B cell (primary cell): ENCODE data around the gene FAM43A. TPM values are rescaled to one million over a fixed set of nuclear protein-coding genes. Genes with fewer than 3 reads are reported as not detected.

Source experiments
- ATAC-seq: fragments of 200-7000 bp; cut with Tn5 transposase; one replicate; pipeline ENCODE4 v1.10.0; 2021; ENCODE audit warnings: low read depth, mild to moderate bottlenecking, moderate number of reproducible peaks, moderate library complexity
- CTCF ChIA-PET: fragments of 350-600 bp; sonication (Branson Sonifier 250); formaldehyde crosslinking; loops from one replicate; lab custom pipeline; 2021; ENCODE audit warnings: antibody characterized with exemption, inconsistent platforms; lab: Charles Lee
- POLR2A ChIA-PET: fragments of 350-600 bp; sonication (Branson Sonifier 250); formaldehyde crosslinking; loops from one replicate; lab custom pipeline; 2021; ENCODE audit warnings: antibody characterized with exemption; lab: Charles Lee
- DNase-seq: peaks from one replicate; pipeline ENCODE4 v3.0.0; 2013
- H2AFZ ChIP-seq: 2 replicates; pipeline ENCODE4 v1.6.1; 2012; ENCODE audit warnings: mild to moderate bottlenecking, low read depth, low read length; ENCODE audit not compliant: insufficient read depth, poor library complexity, severe bottlenecking
- H3K27ac ChIP-seq, 2 donors: 1 replicate in 1 of 2; 2 replicates in 1 of 2; pipeline ENCODE4 v1.5.1; 2012 to 2013; ENCODE audit warnings: low read length in 2 of 2, mild to moderate bottlenecking in 2 of 2, moderate library complexity in 1 of 2
- H3K27me3 ChIP-seq, 4 experiments: fragments of 200-600 bp in 1 of 4; sonication (generic) in 1 of 4; replicated peaks in 1 of 4; 1 replicate in 2 of 4; 2 replicates in 2 of 4; pipeline versions ENCODE4 v1.6.1 to v1.7.0; 2013 to 2016; ENCODE audit warnings: low read length in 3 of 4, mild to moderate bottlenecking in 2 of 4, mixed read lengths in 1 of 4, moderate library complexity in 1 of 4; ENCODE audit not compliant: insufficient read depth in 4 of 4, control insufficient read depth in 3 of 4; ENCODE audit errors: control extremely low read depth in 1 of 4
- H3K36me3 ChIP-seq, 2 experiments: replicated peaks in 1 of 2; 1 replicate in 1 of 2; 2 replicates in 1 of 2; pipeline versions ENCODE4 v1.6.1 to v1.7.1; 2013; ENCODE audit warnings: low read length in 1 of 2; ENCODE audit not compliant: insufficient read depth in 2 of 2, control insufficient read depth in 1 of 2; ENCODE audit errors: control extremely low read depth in 1 of 2, extremely low read depth in 1 of 2
- H3K4me1 ChIP-seq, 2 donors: fragments of 200-600 bp in 1 of 2; sonication (generic) in 1 of 2; 1 replicate in 1 of 2; 2 replicates in 1 of 2; pipeline versions ENCODE4 v1.5.1 to v1.6.1; 2013 to 2017; ENCODE audit warnings: low read length in 2 of 2; ENCODE audit not compliant: control insufficient read depth in 2 of 2, insufficient read depth in 2 of 2
- H3K4me2 ChIP-seq: replicated peaks from 2 replicates; pipeline ENCODE3; 2012; ENCODE audit warnings: mild to moderate bottlenecking, low read depth, low read length; ENCODE audit not compliant: poor library complexity, severe bottlenecking
- H3K4me3 ChIP-seq, 5 experiments: fragments of 200-600 bp in 1 of 5; sonication (generic) in 1 of 5; 1 replicate in 3 of 5; 2 replicates in 2 of 5; pipeline versions ENCODE4 v1.5.1 to v1.7.0; 2011 to 2016; ENCODE audit warnings: low read length in 4 of 5, mild to moderate bottlenecking in 4 of 5, low read depth in 2 of 5, control low read depth in 1 of 5, moderate library complexity in 1 of 5; ENCODE audit not compliant: insufficient read depth in 1 of 5; ENCODE audit errors: control extremely low read depth in 1 of 5, extremely low read depth in 1 of 5
- H3K79me2 ChIP-seq: fragments of 200-600 bp; sonication (generic); one replicate; pipeline ENCODE4 v1.6.0; 2016; ENCODE audit warnings: low read length; ENCODE audit not compliant: control insufficient read depth, insufficient read depth
- H3K9ac ChIP-seq: fragments of 200-600 bp; sonication (generic); 2 replicates; pipeline ENCODE4 v1.6.1; 2017; ENCODE audit warnings: mild to moderate bottlenecking, low read length, moderate library complexity
- H3K9me3 ChIP-seq, 3 donors: one replicate each; pipeline versions ENCODE4 v1.6.1 to v1.7.1; 2013; ENCODE audit warnings: low read length in 2 of 3; ENCODE audit not compliant: control insufficient read depth in 2 of 3, insufficient read depth in 1 of 3; ENCODE audit errors: control extremely low read depth in 1 of 3
- H4K20me1 ChIP-seq: 2 replicates; pipeline ENCODE4 v1.6.0; 2012; ENCODE audit warnings: mild to moderate bottlenecking, low read length; ENCODE audit not compliant: insufficient read depth, control insufficient read depth, poor library complexity, severe bottlenecking
- H3K27ac Mint-ChIP-seq: one replicate; pipeline ENCODE4 v1.8.0; 2021; ENCODE audit warnings: mixed read lengths
- H3K27me3 Mint-ChIP-seq: one replicate; pipeline ENCODE4 v1.8.0; 2021; ENCODE audit warnings: mixed read lengths
- H3K4me1 Mint-ChIP-seq: one replicate; pipeline ENCODE4 v1.8.0; 2021; ENCODE audit warnings: mixed read lengths
- H3K4me3 Mint-ChIP-seq: one replicate; pipeline ENCODE4 v1.8.0; 2021; ENCODE audit warnings: mixed read lengths
- H3K9me3 Mint-ChIP-seq: one replicate; pipeline ENCODE4 v1.8.0; 2022; ENCODE audit warnings: mixed read lengths; ENCODE audit not compliant: insufficient read depth
- CTCF ChIP-seq: fragments of 200-600 bp; IDR thresholded peaks from one replicate; pipeline ENCODE4 v1.8.0; 2022; ENCODE audit warnings: antibody characterized with exemption, mild to moderate bottlenecking
- EZH2 ChIP-seq: IDR thresholded peaks from 2 replicates; pipeline ENCODE4 v1.6.1; 2012; ENCODE audit warnings: borderline replicate concordance, low read depth, mild to moderate bottlenecking, moderate library complexity, low read length; ENCODE audit not compliant: insufficient read depth, poor library complexity, severe bottlenecking
- WGBS: methylation state at CpG from one replicate; pipeline ENCODE4 v1.1.5; 2013; ENCODE audit warnings: missing lambda C conversion rate; ENCODE audit not compliant: insufficient coverage; 5-methylcytosine and 5-hydroxymethylcytosine counted together
- intact Hi-C: fragments of 100-400 bp; cut with micrococcal nuclease; formaldehyde crosslinking; loops from one replicate; pipeline ENCODE4 v1.10.0; 2022
- polyA plus RNA-seq: library from polyadenylated mRNA; depleted of rRNA; stranded (reverse); fragments of >200 nt; gene quantifications from 2 replicates; pipeline ENCODE4 v1.2.3, GENCODE V29; 2012
- total RNA-seq, 2 donors: library from RNA; stranded (reverse); fragments of 120-200 nt in 1 of 2; gene quantifications; 1 replicate in 1 of 2; 2 replicates in 1 of 2; pipeline versions ENCODE4 v1.2.3 to v1.2.4, GENCODE V29; 2013 to 2022

The FAM43A gene
- total and polyA plus RNA-seq, 2 donors (not counting 1 experiment from before 2014, with no cell fraction given): 17.1 to 78.6 TPM

DNA sequence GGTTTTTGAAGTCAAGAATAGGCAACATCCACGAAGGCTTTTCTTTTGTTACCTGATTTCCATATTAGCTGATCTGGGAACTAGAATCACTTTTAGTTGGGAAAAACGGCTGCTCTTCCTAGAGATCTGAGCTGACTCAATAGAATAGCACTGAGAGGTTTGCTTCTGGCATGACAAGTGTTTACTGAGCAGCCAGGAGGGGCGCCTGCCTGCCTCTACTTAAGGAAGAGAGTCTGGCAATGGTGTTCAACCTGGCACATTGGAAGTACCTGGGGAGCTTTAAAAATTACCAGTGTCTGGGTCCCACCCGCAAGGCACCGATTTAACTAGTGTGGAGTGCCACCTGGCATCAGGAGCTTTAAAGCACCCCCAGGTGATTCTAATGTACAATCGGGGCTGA lies 34.4 kb downstream of the FAM43A start:
- H3K9ac ChIP-seq: no peak overlapping the region
- ChIA-PET CTCF (interaction anchor here (0.5 to 1.2 kb wide), 3 partner anchors 28 to 40 kb away, joined by 3 to 4 read pairs (median 3); no protein-coding TSS in a partner anchor), POLR2A (interaction anchor here (0.6 kb wide), 1 partner anchor 28 kb away, joined by 3 read pairs; no protein-coding TSS in a partner anchor)
- Mint-ChIP-seq H3K4me3 (no peak overlapping the region), H3K27ac (no peak overlapping the region), H3K4me1 (peaks cover 17% of the 10 kb centered on the region), H3K27me3 (no peaks in the 10 kb centered on the region), H3K9me3 (no peaks in the 10 kb centered on the region)
- no peaks in the 10 kb centered on the region for H4K20me1 ChIP-seq
- no peaks in the 10 kb centered on the region for H3K4me1 ChIP-seq
- no peak overlapping the region for H3K27ac ChIP-seq
- no peaks in the 10 kb centered on the region for H3K9me3 ChIP-seq
- no peak overlapping the region for H2AFZ ChIP-seq
- H3K36me3 ChIP-seq: no peaks in the 10 kb centered on the region
- ATAC-seq (no peak), DNase-seq (no peak)
- H3K4me3 ChIP-seq: no peak overlapping the region
- no peak overlapping the region for H3K4me2 ChIP-seq
- intact Hi-C loops: no loop called here
- H3K79me2 ChIP-seq: no peaks in the 10 kb centered on the region
- TF ChIP-seq EZH2: no peak
- H3K27me3 ChIP-seq: peaks cover 0 to 2% (median 0%) of the 10 kb centered on the region in 4 experiments
- WGBS: 95% methylated on average over 5 of the region's 6 CpGs

DNA sequence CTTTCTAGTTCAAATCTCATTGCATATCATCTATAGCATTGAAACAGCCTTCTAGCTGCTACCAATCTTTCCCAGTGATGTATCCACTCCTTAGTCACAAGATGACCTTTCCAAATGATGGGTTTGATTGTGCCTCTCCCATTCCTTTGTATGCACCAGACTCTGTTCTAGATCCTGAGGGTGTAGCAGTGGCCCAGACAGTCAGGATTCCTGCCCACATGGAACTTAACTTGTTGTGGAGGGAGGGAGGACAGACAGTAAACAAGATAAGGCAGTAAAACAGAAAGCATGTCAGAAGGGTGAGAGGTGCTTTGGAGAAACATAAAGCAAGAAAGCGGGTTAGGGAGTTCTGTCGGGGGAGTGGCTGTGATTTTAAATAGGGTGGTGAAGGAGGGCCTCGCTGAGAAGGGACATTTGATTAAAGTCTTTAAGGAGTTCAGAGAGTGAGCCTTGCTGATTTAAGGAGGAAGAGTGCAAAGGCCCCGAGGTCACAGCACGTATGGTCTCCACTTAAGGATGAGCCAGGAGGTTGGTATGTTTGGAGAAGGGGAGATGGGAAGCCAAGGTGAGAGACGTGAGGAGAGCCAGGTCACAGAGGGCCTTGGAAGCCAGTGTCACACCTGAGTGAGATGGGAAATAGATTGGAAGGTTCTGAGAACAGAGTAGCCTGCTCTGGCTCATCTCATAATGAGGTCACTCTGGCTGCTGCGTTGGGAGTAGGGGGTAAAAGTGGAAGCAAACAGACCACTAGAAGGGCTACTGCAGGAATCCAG lies 38.3 kb downstream of the FAM43A start:
- Histone ChIP-seq H3K4me1 (peaks cover 0 to 5% of the 10 kb centered on the region in 2 donors), H3K9me3 (no peaks in the 10 kb centered on the region), H2AFZ (no peak overlapping the region), H3K36me3 (no peaks in the 10 kb centered on the region), H3K4me3 (no peak overlapping the region), H3K9ac (no peak overlapping the region), H3K4me2 (no peak overlapping the region), H3K27me3 (peaks cover 0 to 2% (median 0%) of the 10 kb centered on the region in 4 experiments), H4K20me1 (no peaks in the 10 kb centered on the region), H3K27ac (no peak overlapping the region), H3K79me2 (no peaks in the 10 kb centered on the region)
- H3K9me3 Mint-ChIP-seq: no peaks in the 10 kb centered on the region
- ChIA-PET CTCF (no interaction called here), POLR2A (interaction anchor here (0.7 kb wide), 1 partner anchor 113 kb away, joined by 4 read pairs; no protein-coding TSS in a partner anchor)
- peaks cover under 1% of the 10 kb centered on the region for H3K27me3 Mint-ChIP-seq
- intact Hi-C loops: no loop called here
- ATAC-seq: no peak
- TF ChIP-seq EZH2 (no peak), CTCF (no peak)
- WGBS: 88% methylated on average over 7 of the region's 7 CpGs
- DNase-seq: no peak
- H3K4me1 Mint-ChIP-seq: peaks cover 19% of the 10 kb centered on the region
- no peak overlapping the region for H3K27ac Mint-ChIP-seq
- no peak overlapping the region for H3K4me3 Mint-ChIP-seq
